Dedifferentiated amniotic fluid mesenchymal stem cell (primary cell): Measurements from ENCODE around the gene CALN1.
"Not testable (repeated sequence)": the region's sequence is repeated elsewhere in the genome, so short reads cannot be mapped to it uniquely, and the experiment has no call there.

Experiments
- DNase-seq: peaks from one replicate; pipeline ENCODE4 v3.0.0-alpha.2; 2016; ENCODE audit errors: extremely low spot score

CALN1 gene

GRCh38 chr7:72267291-72267800, 144.8 kb downstream of the CALN1 start:
- no peak for DNase-seq

- no peak for DNase-seq
These were observed 145.4 kb downstream of the CALN1 start for GRCh38 chr7:72266771-72267170.

GRCh38 chr7:72265071-72265904, 146.8 kb downstream of the CALN1 start:
- no peak for DNase-seq

GRCh38 chr7:72260406-72260805, 151.7 kb downstream of the CALN1 start:
- DNase-seq, result no peak

GRCh38 chr7:72258074-72258473, 154.1 kb downstream of the CALN1 start:
- DNase-seq, result no peak

GRCh38 chr7:72254455-72254854, 157.7 kb downstream of the CALN1 start:
- no peak for DNase-seq

GRCh38 chr7:72249106-72249505, 163.0 kb downstream of the CALN1 start:
- no peak for DNase-seq

GRCh38 chr7:72244826-72245398, 167.2 kb downstream of the CALN1 start:
- no peak for DNase-seq

GRCh38 chr7:72243329-72243728, 168.8 kb downstream of the CALN1 start:
- no peak for DNase-seq

- DNase-seq, result no peak
These were observed 176.8 kb downstream of the CALN1 start for GRCh38 chr7:72235351-72235750.

GRCh38 chr7:72234086-72234485, 178.1 kb downstream of the CALN1 start:
- no peak for DNase-seq

GRCh38 chr7:72230281-72230680, 181.9 kb downstream of the CALN1 start:
- DNase-seq, result no peak

GRCh38 chr7:72223351-72223750, 188.8 kb downstream of the CALN1 start:
- no peak for DNase-seq

- DNase-seq, result no peak
These were observed 190.0 kb downstream of the CALN1 start for GRCh38 chr7:72222136-72222535.

GRCh38 chr7:72219500-72219899, 192.6 kb downstream of the CALN1 start:
- DNase-seq, result no peak

GRCh38 chr7:72217151-72217550, 195.0 kb downstream of the CALN1 start:
- no peak for DNase-seq

GRCh38 chr7:72213769-72214168, 198.4 kb downstream of the CALN1 start:
- no peak for DNase-seq

- no peak for DNase-seq
These were observed 199.1 kb downstream of the CALN1 start for GRCh38 chr7:72213081-72213480.

GRCh38 chr7:72211175-72211574, 201.0 kb downstream of the CALN1 start:
- DNase-seq, result no peak

- not testable (repeated sequence) for DNase-seq
These were observed 203.1 kb downstream of the CALN1 start for GRCh38 chr7:72209006-72209405.

- DNase-seq, result no peak
These were observed 216.0 kb downstream of the CALN1 start for GRCh38 chr7:72196176-72196575.

- DNase-seq, result no peak
These were observed 221.2 kb downstream of the CALN1 start for GRCh38 chr7:72190919-72191318.

- DNase-seq, result no peak
These were observed 222.0 kb downstream of the CALN1 start for GRCh38 chr7:72190146-72190545.
